ENCODE results near the gene CCDC91.

DNA sequence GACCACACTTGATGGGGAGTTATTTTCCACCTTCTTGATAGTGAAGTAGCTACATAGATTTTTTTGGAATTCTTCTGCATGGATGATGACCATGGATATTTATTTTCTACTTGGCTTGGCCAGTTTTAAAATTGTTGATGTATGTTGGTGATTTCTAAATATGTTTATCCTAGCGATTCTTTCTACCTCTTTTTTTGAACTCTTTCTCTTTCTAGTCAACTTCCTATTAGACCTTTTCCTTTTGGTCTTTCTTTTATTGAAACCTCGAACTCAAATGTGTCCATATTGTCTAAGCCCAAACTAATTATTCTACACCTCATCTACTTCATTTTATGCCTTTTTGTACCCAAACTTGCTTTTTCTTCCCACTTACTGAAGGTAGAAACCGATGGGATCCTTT, 37.0 kb downstream of the CCDC91 start:
- TF ChIP-seq CTCF (IDR thresholded peaks at IDR 0.05) (no peak), POLR2A (IDR thresholded peaks at IDR 0.05) (no peak)
